Panc1 (cell line): ENCODE data around the gene RICTOR. TPM values are rescaled to one million over a fixed set of nuclear protein-coding genes. Genes with fewer than 3 reads are reported as not detected.

Source experiments
- ATAC-seq: fragments of 200-7000 bp; cut with Tn5 transposase; 2 replicates; pipeline ENCODE4 v1.9.1; 2020; ENCODE audit warnings: mild to moderate bottlenecking, moderate library complexity
- BruUV-seq: library from RNA; stranded (reverse); fragments of 400-500 nt; replicated peaks from 2 replicates; lab custom pipeline; 2021; lab: Mats Ljungman, UMichigan
- CTCF ChIA-PET: fragments of 300-600 bp; sonication (Branson Sonifier 250); formaldehyde crosslinking; loops from one replicate; lab custom pipeline; 2022; ENCODE audit warnings: antibody characterized with exemption; lab: Charles Lee
- POLR2A ChIA-PET: fragments of 300-600 bp; sonication (Branson Sonifier 250); formaldehyde crosslinking; loops from one replicate; lab custom pipeline; 2022; ENCODE audit warnings: antibody characterized with exemption; lab: Charles Lee
- DNase-seq: peaks from one replicate; pipeline ENCODE4 v3.0.0-alpha.2; 2010; ENCODE audit warnings: low read depth, low spot score
- H3K27ac ChIP-seq: 2 replicates; pipeline ENCODE4 v1.5.1; 2011; ENCODE audit warnings: mild to moderate bottlenecking, low read length, inconsistent platforms
- H3K27me3 ChIP-seq: fragments of 200-500 bp; sonication (Bioruptor generic); 2 replicates; pipeline ENCODE4 v1.6.0; 2014; ENCODE audit warnings: low read length, inconsistent platforms; ENCODE audit not compliant: control insufficient read depth, insufficient read depth
- H3K36me3 ChIP-seq: fragments of 200-500 bp; sonication (Bioruptor generic); 2 replicates; pipeline ENCODE4 v1.5.1; 2014; ENCODE audit warnings: inconsistent platforms, mild to moderate bottlenecking, low read length, moderate library complexity; ENCODE audit not compliant: control insufficient read depth, insufficient read depth
- H3K4me1 ChIP-seq: 2 replicates; pipeline ENCODE4 v1.5.1; 2011; ENCODE audit warnings: inconsistent platforms, mild to moderate bottlenecking, low read length, moderate library complexity; ENCODE audit not compliant: control insufficient read depth, insufficient read depth
- H3K4me3 ChIP-seq, 2 experiments: 2 replicates each; pipeline ENCODE4 v1.5.1; 2011 to 2012; ENCODE audit warnings: low read depth in 2 of 2, low read length in 2 of 2, mild to moderate bottlenecking in 2 of 2, inconsistent platforms in 1 of 2, moderate library complexity in 1 of 2
- H3K9me3 ChIP-seq: fragments of 200-500 bp; sonication (Bioruptor generic); 2 replicates; pipeline ENCODE4 v1.5.1; 2014; ENCODE audit warnings: low read depth, mild to moderate bottlenecking, inconsistent platforms, low read length, moderate library complexity; ENCODE audit not compliant: control insufficient read depth, insufficient read depth
- POLR2AphosphoS5 ChIP-seq: IDR thresholded peaks from 2 replicates; pipeline ENCODE4 v1.6.1; 2012; ENCODE audit warnings: mild to moderate bottlenecking, low read depth, low read length, moderate library complexity
- SIN3A ChIP-seq: IDR thresholded peaks from 2 replicates; pipeline ENCODE4 v1.6.1; 2012; ENCODE audit warnings: low read depth, mild to moderate bottlenecking, low read length, moderate library complexity, borderline replicate concordance; ENCODE audit not compliant: insufficient read depth
- TCF7L2 ChIP-seq: IDR thresholded peaks from 2 replicates; pipeline ENCODE4 v1.6.1; 2011; ENCODE audit warnings: mild to moderate bottlenecking, low read depth, low read length, inconsistent platforms
- in situ Hi-C: cut with HindIII; loops from 2 replicates; pipeline ENCODE4 v1.10.0; 2016; ENCODE audit warnings: low sequenced_read_pairs, low pct_unique_long_range_greater_than_20kb
- intact Hi-C: fragments of 100-400 bp; cut with micrococcal nuclease; formaldehyde crosslinking; loops from one replicate; pipeline ENCODE4 v1.10.0; 2022; ENCODE audit not compliant: unreplicated experiment
- total RNA-seq: library from RNA; stranded (reverse); gene quantifications from one replicate; pipeline ENCODE4 v1.2.1, GENCODE V29; 2021; ENCODE audit not compliant: unreplicated experiment
- TF ChIP-seq, protein P1 (sequence below), 2 experiments: IDR thresholded peaks; 2 replicates each; pipeline ENCODE4 v1.6.1; 2011 to 2012; ENCODE audit warnings: low read depth in 2 of 2, control low read depth in 1 of 2, low read length in 1 of 2, mild to moderate bottlenecking in 1 of 2, moderate library complexity in 1 of 2; ENCODE audit not compliant: insufficient read depth in 1 of 2
- TF ChIP-seq, protein P2 (sequence below): fragments of 450-650 bp; IDR thresholded peaks from 2 replicates; pipeline ENCODE4 v1.5.1; 2017; ENCODE audit warnings: mild to moderate bottlenecking

Gene RICTOR
- total RNA-seq, 1 experiment from 2014 or later: 21.3 TPM

DNA sequence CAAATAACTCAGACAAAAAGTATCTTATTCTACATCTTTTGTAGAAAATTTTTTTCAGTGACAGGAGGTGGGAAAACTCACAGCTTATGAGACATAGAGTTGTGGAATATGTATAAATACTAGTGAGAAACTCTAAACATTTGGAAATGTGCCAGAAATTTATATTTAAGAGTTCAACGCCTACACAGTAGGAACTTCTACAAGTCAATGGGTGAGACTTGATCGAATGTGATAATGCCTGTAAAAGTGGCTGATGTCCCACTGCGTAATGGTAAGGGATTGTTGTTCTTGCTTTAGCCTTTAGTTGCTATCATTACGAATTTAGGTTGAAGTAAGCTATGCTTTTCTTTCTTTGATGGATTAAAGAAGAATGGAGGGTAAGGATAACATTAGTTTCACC, 40.0 kb upstream of the RICTOR start:
- no peak for ATAC-seq
- ChIA-PET POLR2A (no interaction called here), CTCF (no interaction called here)
- intact Hi-C loops (no loop called here), in situ Hi-C loops (no loop called here)
- Histone ChIP-seq H3K27ac (no peak overlapping the region), H3K4me1 (no peaks in the 10 kb centered on the region), H3K36me3 (no peaks in the 10 kb centered on the region; the same call in 1 of the 2 replicates), H3K4me3 (no peak overlapping the region), H3K27me3 (no peaks in the 10 kb centered on the region), H3K9me3 (no peaks in the 10 kb centered on the region)
- no peak for DNase-seq
- TF ChIP-seq, protein P1, sequence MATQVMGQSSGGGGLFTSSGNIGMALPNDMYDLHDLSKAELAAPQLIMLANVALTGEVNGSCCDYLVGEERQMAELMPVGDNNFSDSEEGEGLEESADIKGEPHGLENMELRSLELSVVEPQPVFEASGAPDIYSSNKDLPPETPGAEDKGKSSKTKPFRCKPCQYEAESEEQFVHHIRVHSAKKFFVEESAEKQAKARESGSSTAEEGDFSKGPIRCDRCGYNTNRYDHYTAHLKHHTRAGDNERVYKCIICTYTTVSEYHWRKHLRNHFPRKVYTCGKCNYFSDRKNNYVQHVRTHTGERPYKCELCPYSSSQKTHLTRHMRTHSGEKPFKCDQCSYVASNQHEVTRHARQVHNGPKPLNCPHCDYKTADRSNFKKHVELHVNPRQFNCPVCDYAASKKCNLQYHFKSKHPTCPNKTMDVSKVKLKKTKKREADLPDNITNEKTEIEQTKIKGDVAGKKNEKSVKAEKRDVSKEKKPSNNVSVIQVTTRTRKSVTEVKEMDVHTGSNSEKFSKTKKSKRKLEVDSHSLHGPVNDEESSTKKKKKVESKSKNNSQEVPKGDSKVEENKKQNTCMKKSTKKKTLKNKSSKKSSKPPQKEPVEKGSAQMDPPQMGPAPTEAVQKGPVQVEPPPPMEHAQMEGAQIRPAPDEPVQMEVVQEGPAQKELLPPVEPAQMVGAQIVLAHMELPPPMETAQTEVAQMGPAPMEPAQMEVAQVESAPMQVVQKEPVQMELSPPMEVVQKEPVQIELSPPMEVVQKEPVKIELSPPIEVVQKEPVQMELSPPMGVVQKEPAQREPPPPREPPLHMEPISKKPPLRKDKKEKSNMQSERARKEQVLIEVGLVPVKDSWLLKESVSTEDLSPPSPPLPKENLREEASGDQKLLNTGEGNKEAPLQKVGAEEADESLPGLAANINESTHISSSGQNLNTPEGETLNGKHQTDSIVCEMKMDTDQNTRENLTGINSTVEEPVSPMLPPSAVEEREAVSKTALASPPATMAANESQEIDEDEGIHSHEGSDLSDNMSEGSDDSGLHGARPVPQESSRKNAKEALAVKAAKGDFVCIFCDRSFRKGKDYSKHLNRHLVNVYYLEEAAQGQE (IDR thresholded peaks at IDR 0.05; ENCODE audit: insufficient read depth in 1 of 2, low read depth in 2 of 2, low read length in 1 of 2): no peak
- no peak for TF ChIP-seq TCF7L2
- no peak for TF ChIP-seq POLR2AphosphoS5
- TF ChIP-seq, protein P2, sequence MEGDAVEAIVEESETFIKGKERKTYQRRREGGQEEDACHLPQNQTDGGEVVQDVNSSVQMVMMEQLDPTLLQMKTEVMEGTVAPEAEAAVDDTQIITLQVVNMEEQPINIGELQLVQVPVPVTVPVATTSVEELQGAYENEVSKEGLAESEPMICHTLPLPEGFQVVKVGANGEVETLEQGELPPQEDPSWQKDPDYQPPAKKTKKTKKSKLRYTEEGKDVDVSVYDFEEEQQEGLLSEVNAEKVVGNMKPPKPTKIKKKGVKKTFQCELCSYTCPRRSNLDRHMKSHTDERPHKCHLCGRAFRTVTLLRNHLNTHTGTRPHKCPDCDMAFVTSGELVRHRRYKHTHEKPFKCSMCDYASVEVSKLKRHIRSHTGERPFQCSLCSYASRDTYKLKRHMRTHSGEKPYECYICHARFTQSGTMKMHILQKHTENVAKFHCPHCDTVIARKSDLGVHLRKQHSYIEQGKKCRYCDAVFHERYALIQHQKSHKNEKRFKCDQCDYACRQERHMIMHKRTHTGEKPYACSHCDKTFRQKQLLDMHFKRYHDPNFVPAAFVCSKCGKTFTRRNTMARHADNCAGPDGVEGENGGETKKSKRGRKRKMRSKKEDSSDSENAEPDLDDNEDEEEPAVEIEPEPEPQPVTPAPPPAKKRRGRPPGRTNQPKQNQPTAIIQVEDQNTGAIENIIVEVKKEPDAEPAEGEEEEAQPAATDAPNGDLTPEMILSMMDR: no peak
- no peak for TF ChIP-seq SIN3A
- BruUV-seq: no TSS peak

DNA sequence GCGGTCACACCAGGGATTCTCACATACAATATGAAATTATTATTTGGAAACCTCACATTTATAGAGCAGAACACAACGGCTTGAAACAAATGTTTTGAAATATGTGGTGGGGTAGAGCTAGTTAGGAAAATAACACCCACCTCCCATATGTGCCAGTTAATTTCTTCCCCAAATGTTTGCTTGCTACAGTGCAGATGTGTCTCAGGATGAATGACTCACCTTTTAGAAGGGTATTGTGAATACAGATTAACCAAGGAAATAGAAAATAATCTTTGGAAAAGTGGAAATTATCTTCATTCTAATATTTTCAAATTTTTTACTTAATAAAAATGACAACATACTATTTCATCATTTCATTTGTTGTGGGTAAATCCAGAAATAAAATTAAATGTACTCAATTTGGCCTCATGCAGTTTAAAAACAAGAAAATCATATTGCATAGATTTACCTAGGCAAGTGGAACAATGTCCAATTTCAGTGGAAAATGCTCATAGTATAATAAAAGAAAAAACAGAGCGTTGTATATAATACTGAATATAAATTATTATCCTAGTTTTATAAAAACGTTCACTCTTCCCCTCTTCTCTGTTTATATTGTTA, 39.3 kb upstream of the RICTOR start:
- intact Hi-C loops (no loop called here), in situ Hi-C loops (no loop called here)
- no peak overlapping the region for H3K4me3 ChIP-seq
- no TSS peak for BruUV-seq
- DNase-seq: no peak
- CTCF ChIA-PET: no interaction called here
- no peaks in the 10 kb centered on the region for H3K9me3 ChIP-seq
- TF ChIP-seq, protein P1 (IDR thresholded peaks at IDR 0.05; ENCODE audit: insufficient read depth in 1 of 2, low read depth in 2 of 2, low read length in 1 of 2): no peak
- POLR2A ChIA-PET: no interaction called here
- no peak overlapping the region for H3K27ac ChIP-seq
- ATAC-seq: no peak
- no peaks in the 10 kb centered on the region for H3K36me3 ChIP-seq
- no peaks in the 10 kb centered on the region for H3K4me1 ChIP-seq
- H3K27me3 ChIP-seq: no peaks in the 10 kb centered on the region
